ENCODE data around the gene INPP5F.
"Not testable (repeated sequence)": the region's sequence is repeated elsewhere in the genome, so short reads cannot be mapped to it uniquely, and the experiment has no call there.

The INPP5F gene

GRCh38 chr10:119742947-119743648 lies 17.2 kb downstream of the INPP5F start:
- DNase-seq (ENCODE audit: low spot score) = no peak

GRCh38 chr10:119747940-119748339 lies 22.1 kb downstream of the INPP5F start:
- no peak for DNase-seq (ENCODE audit: low spot score)

GRCh38 chr10:119748871-119749270 lies 23.0 kb downstream of the INPP5F start:
- no peak for DNase-seq (ENCODE audit: low spot score)

GRCh38 chr10:119749455-119749854 lies 23.6 kb downstream of the INPP5F start:
- DNase-seq (ENCODE audit: low spot score) = no peak

DNA sequence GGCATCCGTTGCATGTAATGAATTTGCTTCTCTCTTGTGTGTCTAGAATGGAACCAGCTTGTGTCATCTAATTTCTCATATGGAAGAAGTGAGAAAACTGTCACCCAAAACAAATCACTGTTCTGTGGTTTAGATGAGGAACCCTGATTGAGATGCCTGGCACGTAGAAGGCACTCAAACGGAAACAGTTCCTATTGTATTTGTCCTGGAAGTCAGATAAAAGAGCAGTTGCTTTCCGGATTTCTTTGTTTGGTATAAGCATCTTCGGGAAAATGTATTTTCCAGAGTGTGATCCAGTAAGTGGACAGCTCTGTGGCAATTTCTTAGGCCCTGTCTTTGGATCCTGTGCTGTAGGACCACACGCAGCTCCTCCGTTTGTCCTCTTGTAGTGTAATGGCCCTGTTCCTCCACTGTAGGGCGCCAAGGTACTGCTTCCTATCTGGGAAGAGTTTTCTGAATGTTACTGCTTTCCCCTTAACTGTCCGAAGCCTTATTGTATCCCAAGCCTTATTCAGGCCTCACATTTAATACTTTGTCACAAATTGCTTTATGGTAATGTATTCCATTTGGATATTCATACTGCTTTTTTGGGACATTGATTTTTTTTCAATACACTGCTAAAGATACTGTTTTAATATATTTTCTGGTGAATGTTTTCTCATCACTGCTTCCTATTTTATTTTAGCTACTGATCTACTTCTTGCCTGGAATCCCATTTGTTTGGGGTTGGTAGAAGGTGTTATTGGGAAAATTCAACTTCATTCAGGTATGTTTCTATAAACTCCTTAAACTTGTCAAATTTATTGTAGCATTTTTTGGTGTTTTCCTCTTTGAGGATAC lies 24.8 kb downstream of the INPP5F start:
- peak; percentile 96 for DNase-seq (ENCODE audit: low spot score)

DNA sequence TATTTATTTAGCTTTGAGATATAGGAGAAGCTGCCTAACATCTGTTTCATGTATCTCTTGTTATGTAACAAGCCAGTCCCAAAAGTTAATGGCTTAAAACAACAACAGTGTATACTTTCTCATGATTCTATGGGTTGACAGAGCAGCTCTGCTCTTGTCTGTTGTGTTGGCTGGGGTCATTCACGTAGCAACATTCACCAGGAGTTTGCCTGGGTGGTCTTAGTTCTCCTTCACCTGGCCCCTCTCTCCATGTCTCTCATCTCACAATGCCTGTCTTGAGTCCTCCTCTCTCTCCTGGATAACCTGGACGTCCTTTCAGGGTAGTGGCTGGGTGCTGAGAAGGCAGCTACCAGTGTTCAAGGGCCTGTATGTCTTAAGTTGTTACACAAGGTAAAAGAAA lies 27.5 kb downstream of the INPP5F start:
- DNase-seq (ENCODE audit: low spot score) = no peak

GRCh38 chr10:119754085-119754484 lies 28.2 kb downstream of the INPP5F start:
- no peak for DNase-seq (ENCODE audit: low spot score)

GRCh38 chr10:119754936-119755335 lies 29.1 kb downstream of the INPP5F start:
- no peak for DNase-seq (ENCODE audit: low spot score)

- DNase-seq (ENCODE audit: low spot score) = no peak
Observed at GRCh38 chr10:119755446-119755845, 29.6 kb downstream of the INPP5F start.

DNA sequence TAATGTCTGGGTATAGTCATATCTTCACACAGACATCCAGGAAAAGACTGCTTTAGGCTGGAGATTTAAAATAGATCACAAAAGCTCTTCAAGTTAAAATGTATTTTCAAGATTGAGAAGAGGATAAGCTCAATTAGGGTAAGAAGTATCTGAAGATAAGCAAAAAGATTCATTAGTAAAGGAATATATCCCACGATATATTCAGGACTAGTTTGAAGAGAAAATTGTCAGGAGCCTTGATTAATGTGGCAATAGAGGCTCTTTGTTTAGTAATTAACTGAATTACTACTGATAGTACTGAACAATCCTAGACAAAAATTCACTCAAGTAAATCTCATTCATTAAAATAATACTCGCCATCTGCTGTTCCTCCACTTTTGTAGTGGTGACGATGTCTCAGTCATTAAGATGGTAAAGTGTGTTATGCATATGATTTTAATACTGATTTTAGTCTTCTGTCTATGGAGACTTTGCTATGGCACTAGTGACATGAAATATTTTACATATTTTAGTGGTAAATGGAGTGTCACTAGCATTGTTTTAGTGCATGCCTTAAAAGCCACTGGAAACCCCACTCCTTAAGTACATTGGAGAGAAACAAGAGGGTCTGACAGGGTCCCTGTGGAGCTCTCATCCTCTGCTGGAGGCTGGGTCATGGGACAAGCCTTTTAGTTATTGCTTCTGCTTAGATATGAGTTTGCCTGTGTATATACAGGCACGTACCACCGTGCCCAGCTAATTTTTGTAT lies 32.8 kb downstream of the INPP5F start:
- no peak for DNase-seq (ENCODE audit: low spot score)

GRCh38 chr10:119759832-119760231 lies 34.0 kb downstream of the INPP5F start:
- no peak for DNase-seq (ENCODE audit: low spot score)

- no peak for DNase-seq (ENCODE audit: low spot score)
Observed at GRCh38 chr10:119761106-119761505, 35.3 kb downstream of the INPP5F start.

DNA sequence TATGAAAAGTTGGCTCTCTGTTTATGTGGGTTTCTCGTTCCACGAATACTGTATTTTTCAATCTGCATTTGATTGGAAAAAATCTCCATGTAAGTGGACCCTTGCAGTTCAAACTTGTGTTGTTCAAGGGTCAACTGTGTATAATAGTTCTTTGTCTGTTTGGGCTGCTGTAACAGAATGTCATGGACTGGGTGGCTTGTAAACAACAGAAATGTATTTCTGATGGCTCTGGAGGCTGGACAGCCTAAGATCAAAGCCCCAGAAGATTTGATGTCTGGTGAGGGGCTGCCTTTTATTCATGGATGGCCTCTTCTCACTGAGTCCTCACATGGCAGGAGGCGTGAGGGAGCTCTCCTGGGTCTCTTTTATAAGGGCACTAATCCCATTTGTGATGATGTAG lies 36.2 kb downstream of the INPP5F start:
- DNase-seq (ENCODE audit: low spot score) = no peak

GRCh38 chr10:119762805-119763798 lies 37.3 kb downstream of the INPP5F start:
- DNase-seq (ENCODE audit: low spot score) = no peak

- no peak for DNase-seq (ENCODE audit: low spot score)
Observed at GRCh38 chr10:119768455-119769094, 42.7 kb downstream of the INPP5F start.

DNA sequence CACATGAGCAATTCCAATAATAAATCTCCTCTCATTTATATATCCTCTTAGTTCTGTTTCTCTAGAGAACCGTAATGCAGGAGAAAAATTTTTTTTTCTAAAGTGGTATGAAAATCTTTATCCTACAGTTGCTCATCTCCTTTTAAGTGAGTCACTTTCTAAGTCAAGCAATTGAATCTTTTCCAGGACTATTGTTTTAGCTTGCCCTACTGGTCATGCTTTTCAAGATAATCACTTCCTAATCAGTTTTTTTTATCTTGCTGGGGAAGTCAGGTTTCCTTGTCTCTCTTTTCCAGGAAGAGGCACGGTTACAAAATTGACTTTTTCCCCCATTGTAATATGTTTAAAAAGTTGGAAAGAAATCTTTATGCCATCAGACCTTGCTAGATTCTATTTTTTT lies 44.0 kb downstream of the INPP5F start:
- no peak for DNase-seq (ENCODE audit: low spot score)

GRCh38 chr10:119770928-119771327 lies 45.1 kb downstream of the INPP5F start:
- DNase-seq (ENCODE audit: low spot score) = no peak

GRCh38 chr10:119772334-119772733 lies 46.5 kb downstream of the INPP5F start:
- no peak for DNase-seq (ENCODE audit: low spot score)

DNA sequence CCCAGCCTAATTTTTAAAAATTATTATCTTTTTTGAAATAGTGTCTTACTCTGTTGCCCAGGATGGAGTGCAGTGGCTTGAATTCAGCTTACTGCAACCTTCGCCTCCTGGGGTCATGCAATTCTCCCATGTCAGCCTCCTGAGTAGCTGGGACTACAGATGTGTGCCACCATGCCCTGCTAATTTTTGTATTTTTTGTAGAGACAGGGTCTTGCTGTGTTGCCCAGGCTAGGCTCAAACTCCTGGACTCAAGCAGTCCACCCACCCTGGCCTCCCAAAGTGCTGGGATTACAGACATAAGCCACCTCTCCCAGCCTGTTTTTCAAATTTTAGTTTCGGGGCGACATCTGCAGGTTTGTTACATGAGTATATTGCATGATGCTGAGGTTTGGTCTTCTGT lies 47.2 kb downstream of the INPP5F start:
- not testable (repeated sequence) for DNase-seq (ENCODE audit: low spot score)

DNA sequence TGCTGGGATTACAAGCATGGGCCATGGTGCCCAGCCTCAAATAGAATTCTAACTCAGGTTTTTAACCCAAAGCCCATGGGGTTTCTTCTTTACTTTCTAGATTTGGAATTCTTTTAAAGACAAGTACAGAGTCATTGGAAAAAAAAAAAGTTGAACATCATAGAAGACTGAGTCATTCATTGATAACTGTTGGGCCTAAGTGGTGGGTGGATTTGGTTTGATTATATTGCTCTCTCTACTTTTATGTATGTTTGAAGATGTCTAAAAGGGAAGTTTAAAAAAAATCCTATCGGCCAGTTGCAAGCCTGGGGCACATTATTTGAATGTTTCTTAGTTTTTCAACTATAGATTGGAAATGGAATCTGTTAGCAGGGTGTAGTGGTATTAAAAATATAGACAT lies 49.7 kb downstream of the INPP5F start:
- DNase-seq (ENCODE audit: low spot score) = no peak

DNA sequence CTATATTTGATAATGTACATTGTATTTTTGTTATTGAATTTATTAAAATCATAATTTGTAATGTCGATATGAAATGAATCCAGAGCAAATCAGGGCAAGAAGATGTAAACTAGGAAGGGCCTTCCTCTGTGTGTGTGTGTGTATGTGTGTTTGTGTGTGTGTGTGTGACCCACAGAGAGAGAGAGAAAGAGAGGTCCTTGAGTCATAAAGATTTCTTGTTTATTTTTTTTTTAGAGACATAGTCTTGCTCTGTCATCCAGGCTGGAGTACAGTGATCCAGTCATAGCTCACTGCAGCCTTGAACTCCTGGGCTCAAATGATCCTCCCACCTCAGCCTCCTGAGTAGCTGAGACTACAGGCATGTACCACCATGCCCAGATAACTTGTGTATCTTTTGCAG lies 50.7 kb downstream of the INPP5F start:
- DNase-seq (ENCODE audit: low spot score) = no peak
